Measurements from ENCODE around the gene FCGR1A. TPM values are rescaled to one million over a fixed set of nuclear protein-coding genes. Genes with fewer than 3 reads are reported as not detected.

FCGR1A gene
- total RNA-seq, 1 donor from 2014 or later = not detected

Other genes with a start within 250 kb of the FCGR1A start
- 0.73 TPM in 1 of 2 replicates, not detected in the other for gene PPIAL4C, start 198.8 kb upstream of the FCGR1A start, total RNA-seq (ENCODE audit: low replicate concordance)
- 2.4 and 13.7 TPM in 2 replicates for gene BOLA1, start 116.9 kb downstream of the FCGR1A start, total RNA-seq (ENCODE audit: low replicate concordance)
- gene SV2A, start 135.2 kb downstream of the FCGR1A start, total RNA-seq (ENCODE audit: low replicate concordance) = 31.6 and 47.1 TPM in 2 replicates
- 26.1 and 26.4 TPM in 2 replicates for gene SF3B4, start 145.1 kb downstream of the FCGR1A start, total RNA-seq (ENCODE audit: low replicate concordance)
- gene MTMR11, start 154.2 kb downstream of the FCGR1A start, total RNA-seq (ENCODE audit: low replicate concordance) = 3.8 and 11.3 TPM in 2 replicates
- 10.7 and 15.5 TPM in 2 replicates for gene OTUD7B, start 228.0 kb downstream of the FCGR1A start, total RNA-seq (ENCODE audit: low replicate concordance)